Right atrium auricular region (tissue), 2 donors: ENCODE results near the gene CPXM2. TPM values are rescaled to one million over a fixed set of nuclear protein-coding genes. Genes with fewer than 3 reads are reported as not detected.

Experiments
- DNase-seq: peaks from one replicate; pipeline ENCODE4 v3.0.0-alpha.2; 2019; ENCODE audit warnings: low spot score
- H3K27ac ChIP-seq, 2 donors: fragments of 200-600 bp; sonication (generic); 1 replicate in 1 of 2; 2 replicates in 1 of 2; pipeline ENCODE4 v1.5.1; 2016 to 2019
- H3K27me3 ChIP-seq, 2 donors: fragments of 200-600 bp; sonication (generic); one replicate each; pipeline versions ENCODE4 v1.5.1 to v1.6.0; 2017 to 2019
- H3K36me3 ChIP-seq: fragments of 200-600 bp; sonication (generic); one replicate; pipeline ENCODE4 v1.5.1; 2016
- H3K4me1 ChIP-seq, 2 donors: fragments of 200-600 bp; sonication (generic); one replicate each; pipeline versions ENCODE4 v1.5.1 to v1.6.0; 2017 to 2019
- H3K4me3 ChIP-seq, 2 donors: fragments of 200-600 bp; sonication (generic); 1 replicate in 1 of 2; 2 replicates in 1 of 2; pipeline ENCODE4 v1.5.1; 2017 to 2019; ENCODE audit warnings: mild to moderate bottlenecking in 1 of 2, moderate library complexity in 1 of 2
- H3K9me3 ChIP-seq, 2 donors: fragments of 200-600 bp; sonication (generic); one replicate each; pipeline ENCODE4 v1.5.1; 2019
- total RNA-seq, 2 donors: library from RNA; depleted of rRNA; stranded (reverse); fragments of >200 nt; gene quantifications; one replicate each; pipeline ENCODE4 v1.1.0, GENCODE V29; 2016
- TF ChIP-seq, protein P1 (sequence below), 2 donors: fragments of 200-600 bp; sonication (generic); IDR thresholded peaks; one replicate each; pipeline ENCODE4 v1.5.1; 2019; ENCODE audit warnings: antibody characterized with exemption in 2 of 2

The CPXM2 gene
- 1 to 10 TPM; 8.3 to 8.5 TPM for total RNA-seq

DNA sequence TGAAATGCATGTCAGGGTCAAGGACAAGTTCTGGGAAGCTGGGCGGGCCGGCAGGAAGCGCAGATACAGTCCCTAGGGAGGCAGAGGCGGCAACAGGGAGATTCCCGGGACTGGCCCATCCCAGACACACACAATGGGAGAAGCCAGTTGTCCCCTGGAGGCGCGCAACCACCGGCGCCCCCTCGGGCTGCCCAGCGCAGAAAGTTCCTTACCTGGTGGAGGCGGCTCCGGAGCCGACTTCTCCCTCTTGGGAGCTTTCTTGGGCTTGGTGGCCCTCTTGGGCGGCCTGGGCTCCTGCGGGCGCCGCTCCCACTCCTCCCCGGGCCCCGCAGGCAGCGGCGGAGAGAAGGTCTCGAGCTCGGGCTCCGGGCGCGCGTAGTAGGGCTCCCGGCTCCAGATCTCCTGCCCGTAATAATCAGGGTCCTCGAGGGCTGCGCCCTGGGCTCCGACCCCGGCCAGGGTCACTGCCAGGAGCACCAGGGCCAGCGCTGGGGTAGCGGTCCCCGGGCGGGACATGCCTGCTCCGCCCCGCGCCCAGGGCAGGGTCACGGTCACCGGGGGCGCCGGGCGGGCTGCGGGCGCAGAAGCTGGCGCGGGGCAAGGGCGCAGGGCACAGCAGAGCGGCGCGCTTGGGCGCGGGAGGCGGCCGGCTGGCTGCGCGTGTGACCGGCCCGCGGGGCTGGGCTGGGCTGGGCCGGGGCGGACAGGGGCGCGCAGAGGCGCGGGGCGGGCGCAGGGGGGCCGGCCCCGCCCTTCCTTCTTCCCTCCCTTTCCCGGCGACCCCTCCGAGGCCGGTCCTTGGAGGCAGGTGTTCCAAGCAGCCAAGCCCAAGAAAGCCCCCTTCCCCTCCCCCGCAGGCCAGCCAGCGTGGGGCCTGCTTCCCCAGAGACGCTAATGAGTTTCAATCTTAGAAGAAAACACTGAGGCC lies at the start of gene CPXM2:
Gene CPXM2 (minus strand): TSS at position 664 of the 928 bp plus-strand sequence. CDS start 148 bp downstream, at position 516.
- Histone ChIP-seq H3K27me3 (no peaks in the 10 kb centered on the region), H3K4me3 (peak within 1 kb of the TSS; percentile 29 to 50), H3K4me1 (peaks cover 0 to 8% of the 10 kb centered on the region in 2 donors), H3K36me3 (no peaks in the 10 kb centered on the region), H3K9me3 (peaks cover 0 to 3% of the 10 kb centered on the region in 2 donors), H3K27ac (peak within 1 kb of the TSS; percentile 67 to 73)
- DNase-seq: peak; percentile 65
- TF ChIP-seq, protein P1, sequence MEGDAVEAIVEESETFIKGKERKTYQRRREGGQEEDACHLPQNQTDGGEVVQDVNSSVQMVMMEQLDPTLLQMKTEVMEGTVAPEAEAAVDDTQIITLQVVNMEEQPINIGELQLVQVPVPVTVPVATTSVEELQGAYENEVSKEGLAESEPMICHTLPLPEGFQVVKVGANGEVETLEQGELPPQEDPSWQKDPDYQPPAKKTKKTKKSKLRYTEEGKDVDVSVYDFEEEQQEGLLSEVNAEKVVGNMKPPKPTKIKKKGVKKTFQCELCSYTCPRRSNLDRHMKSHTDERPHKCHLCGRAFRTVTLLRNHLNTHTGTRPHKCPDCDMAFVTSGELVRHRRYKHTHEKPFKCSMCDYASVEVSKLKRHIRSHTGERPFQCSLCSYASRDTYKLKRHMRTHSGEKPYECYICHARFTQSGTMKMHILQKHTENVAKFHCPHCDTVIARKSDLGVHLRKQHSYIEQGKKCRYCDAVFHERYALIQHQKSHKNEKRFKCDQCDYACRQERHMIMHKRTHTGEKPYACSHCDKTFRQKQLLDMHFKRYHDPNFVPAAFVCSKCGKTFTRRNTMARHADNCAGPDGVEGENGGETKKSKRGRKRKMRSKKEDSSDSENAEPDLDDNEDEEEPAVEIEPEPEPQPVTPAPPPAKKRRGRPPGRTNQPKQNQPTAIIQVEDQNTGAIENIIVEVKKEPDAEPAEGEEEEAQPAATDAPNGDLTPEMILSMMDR (IDR thresholded peaks at IDR 0.05): no peak

DNA sequence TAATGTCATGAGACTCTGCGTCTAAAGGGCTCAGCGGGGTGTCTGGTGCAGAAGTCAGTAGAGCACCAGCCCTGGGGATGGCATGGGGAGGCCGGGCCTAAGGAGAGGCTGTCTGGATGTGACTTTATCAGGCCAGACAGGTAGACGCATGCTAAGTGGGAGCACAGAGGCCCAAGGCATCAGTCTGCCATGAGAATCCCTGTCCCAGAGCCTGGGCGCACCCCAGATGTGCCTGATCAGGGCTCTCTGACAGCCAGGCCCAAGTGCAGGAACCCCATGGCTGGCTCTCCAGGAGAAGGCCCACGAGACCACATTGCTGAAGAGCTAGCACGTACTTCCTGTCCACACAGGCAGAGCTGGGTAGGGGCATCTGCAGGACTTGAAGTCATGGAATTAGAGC lies 48.0 kb upstream of the CPXM2 start:
- Histone ChIP-seq H3K27me3 (no peaks in the 10 kb centered on the region), H3K27ac (no peak overlapping the region), H3K9me3 (no peaks in the 10 kb centered on the region), H3K36me3 (no peaks in the 10 kb centered on the region), H3K4me3 (no peak overlapping the region), H3K4me1 (no peaks in the 10 kb centered on the region)
- TF ChIP-seq, protein P1 (IDR thresholded peaks at IDR 0.05): no peak
- DNase-seq: no peak

- H3K36me3 ChIP-seq: no peaks in the 10 kb centered on the region
- no peaks in the 10 kb centered on the region for H3K9me3 ChIP-seq
- DNase-seq: no peak
- no peaks in the 10 kb centered on the region for H3K27me3 ChIP-seq
- H3K4me3 ChIP-seq: no peak overlapping the region
- no peaks in the 10 kb centered on the region for H3K4me1 ChIP-seq
- no peak overlapping the region for H3K27ac ChIP-seq
- TF ChIP-seq, protein P1 (IDR thresholded peaks at IDR 0.05): no peak
Observed at GRCh38 chr10:123938890-123939289, 47.3 kb upstream of the CPXM2 start.

DNA sequence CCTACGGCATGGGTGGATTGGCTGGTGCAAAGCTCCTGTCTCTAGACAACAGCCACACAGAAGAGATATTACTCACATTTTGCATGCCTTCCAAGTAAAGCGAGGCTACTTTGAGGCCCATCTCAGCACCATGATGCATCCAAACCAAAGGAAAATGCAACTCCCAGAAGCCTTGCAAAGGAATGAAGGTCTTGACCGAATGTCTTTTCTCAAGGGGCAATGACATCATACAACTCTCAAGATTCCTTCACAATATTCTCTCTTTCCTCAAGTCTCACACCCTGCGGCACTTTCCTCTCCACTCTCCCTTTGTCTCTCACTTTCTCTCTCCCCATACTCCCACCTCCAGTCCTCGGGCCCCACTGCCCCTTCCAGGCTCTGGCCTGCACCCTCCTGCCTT lies 44.8 kb upstream of the CPXM2 start:
- Histone ChIP-seq H3K27me3 (no peaks in the 10 kb centered on the region), H3K4me1 (no peaks in the 10 kb centered on the region), H3K36me3 (no peaks in the 10 kb centered on the region), H3K9me3 (peaks cover 0 to 5% of the 10 kb centered on the region in 2 donors), H3K4me3 (no peak overlapping the region), H3K27ac (no peak overlapping the region)
- TF ChIP-seq, protein P1 (IDR thresholded peaks at IDR 0.05): no peak
- no peak for DNase-seq

DNA sequence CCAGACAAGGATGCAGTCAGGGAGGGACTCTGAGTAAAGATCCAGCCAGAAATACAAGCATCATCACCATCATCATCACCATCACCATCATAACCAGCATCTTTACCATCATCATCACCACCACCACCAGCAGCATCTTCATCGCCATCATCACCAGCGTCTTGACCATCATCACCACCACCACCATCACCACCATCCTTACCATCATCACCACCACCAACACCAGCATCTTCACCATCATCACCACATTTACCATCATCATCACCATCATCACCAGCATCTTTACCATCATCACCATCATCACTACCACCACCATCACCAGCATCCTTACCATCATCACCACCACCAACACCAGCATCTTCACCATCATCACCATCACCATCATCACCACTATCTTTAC lies 44.1 kb upstream of the CPXM2 start:
- no peak overlapping the region for H3K4me3 ChIP-seq
- no peaks in the 10 kb centered on the region for H3K27me3 ChIP-seq
- no peak for DNase-seq
- H3K9me3 ChIP-seq: peaks cover 0 to 12% of the 10 kb centered on the region in 2 donors
- H3K4me1 ChIP-seq: no peaks in the 10 kb centered on the region
- H3K36me3 ChIP-seq: no peaks in the 10 kb centered on the region
- TF ChIP-seq, protein P1 (IDR thresholded peaks at IDR 0.05): no peak
- no peak overlapping the region for H3K27ac ChIP-seq
